HL-60 (cell line): ENCODE measurements around the gene HOXA11.

Source experiments
- CTCF ChIP-seq: IDR thresholded peaks from one replicate; pipeline ENCODE4 v1.5.1; 2011; ENCODE audit warnings: low read length, control low read depth, inconsistent platforms; ENCODE audit not compliant: insufficient read depth
- GABPA ChIP-seq: IDR thresholded peaks from 2 replicates; pipeline ENCODE4 v1.6.1; 2012; ENCODE audit warnings: low read depth
- POLR2AphosphoS5 ChIP-seq: IDR thresholded peaks from 2 replicates; pipeline ENCODE4 v1.6.1; 2012; ENCODE audit warnings: low read depth
- SPI1 ChIP-seq: IDR thresholded peaks from 2 replicates; pipeline ENCODE4 v1.6.1; 2012; ENCODE audit warnings: low read depth, mild to moderate bottlenecking, borderline replicate concordance
- TF ChIP-seq, protein P1 (sequence below): IDR thresholded peaks from 2 replicates; pipeline ENCODE4 v1.6.1; 2012; ENCODE audit warnings: low read depth; ENCODE audit not compliant: insufficient replicate concordance

- TF ChIP-seq CTCF (peak; percentile 55), SPI1 (no peak), GABPA (no peak), POLR2AphosphoS5 (0 out of 2 replicates have a peak, but pooled peaks have one; percentile 21)
- TF ChIP-seq, protein P1, sequence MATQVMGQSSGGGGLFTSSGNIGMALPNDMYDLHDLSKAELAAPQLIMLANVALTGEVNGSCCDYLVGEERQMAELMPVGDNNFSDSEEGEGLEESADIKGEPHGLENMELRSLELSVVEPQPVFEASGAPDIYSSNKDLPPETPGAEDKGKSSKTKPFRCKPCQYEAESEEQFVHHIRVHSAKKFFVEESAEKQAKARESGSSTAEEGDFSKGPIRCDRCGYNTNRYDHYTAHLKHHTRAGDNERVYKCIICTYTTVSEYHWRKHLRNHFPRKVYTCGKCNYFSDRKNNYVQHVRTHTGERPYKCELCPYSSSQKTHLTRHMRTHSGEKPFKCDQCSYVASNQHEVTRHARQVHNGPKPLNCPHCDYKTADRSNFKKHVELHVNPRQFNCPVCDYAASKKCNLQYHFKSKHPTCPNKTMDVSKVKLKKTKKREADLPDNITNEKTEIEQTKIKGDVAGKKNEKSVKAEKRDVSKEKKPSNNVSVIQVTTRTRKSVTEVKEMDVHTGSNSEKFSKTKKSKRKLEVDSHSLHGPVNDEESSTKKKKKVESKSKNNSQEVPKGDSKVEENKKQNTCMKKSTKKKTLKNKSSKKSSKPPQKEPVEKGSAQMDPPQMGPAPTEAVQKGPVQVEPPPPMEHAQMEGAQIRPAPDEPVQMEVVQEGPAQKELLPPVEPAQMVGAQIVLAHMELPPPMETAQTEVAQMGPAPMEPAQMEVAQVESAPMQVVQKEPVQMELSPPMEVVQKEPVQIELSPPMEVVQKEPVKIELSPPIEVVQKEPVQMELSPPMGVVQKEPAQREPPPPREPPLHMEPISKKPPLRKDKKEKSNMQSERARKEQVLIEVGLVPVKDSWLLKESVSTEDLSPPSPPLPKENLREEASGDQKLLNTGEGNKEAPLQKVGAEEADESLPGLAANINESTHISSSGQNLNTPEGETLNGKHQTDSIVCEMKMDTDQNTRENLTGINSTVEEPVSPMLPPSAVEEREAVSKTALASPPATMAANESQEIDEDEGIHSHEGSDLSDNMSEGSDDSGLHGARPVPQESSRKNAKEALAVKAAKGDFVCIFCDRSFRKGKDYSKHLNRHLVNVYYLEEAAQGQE = peak; percentile 84
Observed at GRCh38 chr7:27150568-27151340, 34.3 kb downstream of the HOXA11 start.
